SK-N-SH (cell line): ENCODE results near the gene FEM1B.

ENCODE experiments used
- EP300 ChIP-seq, 2 experiments: IDR thresholded peaks; 2 replicates each; pipeline versions ENCODE4 v1.4.0 to v1.6.1; 2012; ENCODE audit warnings: borderline replicate concordance in 1 of 2, low read depth in 1 of 2, low read length in 1 of 2
- EZH2phosphoT487 ChIP-seq: fragments of 200-600 bp; sonication (generic); IDR thresholded peaks from 2 replicates; pipeline ENCODE4 v1.6.1; 2017; ENCODE audit warnings: low read depth, mixed run types, mild to moderate bottlenecking, antibody characterized with exemption, moderate library complexity, borderline replicate concordance
- RFX5 ChIP-seq: IDR thresholded peaks from 2 replicates; pipeline ENCODE4 v1.6.1; 2012; ENCODE audit warnings: mild to moderate bottlenecking, improper control_type of control experiment, low read length
- RXRA ChIP-seq: IDR thresholded peaks from 2 replicates; pipeline ENCODE4 v1.4.0; 2012; ENCODE audit warnings: low read depth, mild to moderate bottlenecking, borderline replicate concordance
- YY1 ChIP-seq: IDR thresholded peaks from 2 replicates; pipeline ENCODE4 v1.4.0; 2012; ENCODE audit warnings: low read depth, mild to moderate bottlenecking
- TF ChIP-seq, protein P1 (sequence below): fragments of 200-600 bp; sonication (generic); IDR thresholded peaks from 2 replicates; pipeline ENCODE4 v1.6.1; 2017; ENCODE audit warnings: antibody characterized with exemption, mild to moderate bottlenecking, moderate library complexity
- TF ChIP-seq, protein P2 (sequence below): IDR thresholded peaks from 2 replicates; pipeline ENCODE4 v1.4.0; 2012; ENCODE audit warnings: low read depth

DNA sequence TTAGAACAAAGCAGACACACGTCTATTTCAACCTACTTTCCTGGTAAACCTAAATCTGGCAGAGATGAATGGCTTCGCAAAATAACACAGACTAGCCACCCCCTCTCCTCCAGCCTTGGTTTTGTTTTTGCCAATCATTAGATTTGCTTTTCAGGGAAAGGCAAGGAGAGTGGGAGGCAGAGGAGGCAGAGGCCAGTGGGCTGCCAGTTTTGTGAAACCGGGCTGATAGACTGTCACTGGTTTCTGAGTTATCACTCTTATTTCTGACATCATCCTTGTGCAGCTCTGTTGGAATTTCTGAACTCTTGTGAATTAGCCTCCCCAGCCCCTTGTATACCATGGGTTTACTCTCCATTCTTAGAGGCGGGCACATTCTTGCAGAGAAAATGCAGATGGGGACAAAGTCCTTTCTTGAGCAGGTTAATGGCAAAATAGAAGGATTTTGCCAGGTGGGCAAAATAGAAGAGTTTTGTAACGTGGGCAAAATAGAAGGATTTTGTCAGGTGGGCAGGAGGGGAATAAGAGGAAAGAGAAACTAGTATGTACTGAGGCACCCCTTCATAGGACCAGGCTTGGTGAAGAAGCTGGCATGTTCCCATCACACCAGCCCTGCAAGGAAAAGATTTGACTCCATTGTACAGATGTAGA, 3.2 kb upstream of the FEM1B start:
- TF ChIP-seq EP300 (IDR thresholded peaks at IDR 0.05; ENCODE audit: borderline replicate concordance in 1 of 2, low read depth in 1 of 2, low read length in 1 of 2), result no peak
- TF ChIP-seq, protein P1, sequence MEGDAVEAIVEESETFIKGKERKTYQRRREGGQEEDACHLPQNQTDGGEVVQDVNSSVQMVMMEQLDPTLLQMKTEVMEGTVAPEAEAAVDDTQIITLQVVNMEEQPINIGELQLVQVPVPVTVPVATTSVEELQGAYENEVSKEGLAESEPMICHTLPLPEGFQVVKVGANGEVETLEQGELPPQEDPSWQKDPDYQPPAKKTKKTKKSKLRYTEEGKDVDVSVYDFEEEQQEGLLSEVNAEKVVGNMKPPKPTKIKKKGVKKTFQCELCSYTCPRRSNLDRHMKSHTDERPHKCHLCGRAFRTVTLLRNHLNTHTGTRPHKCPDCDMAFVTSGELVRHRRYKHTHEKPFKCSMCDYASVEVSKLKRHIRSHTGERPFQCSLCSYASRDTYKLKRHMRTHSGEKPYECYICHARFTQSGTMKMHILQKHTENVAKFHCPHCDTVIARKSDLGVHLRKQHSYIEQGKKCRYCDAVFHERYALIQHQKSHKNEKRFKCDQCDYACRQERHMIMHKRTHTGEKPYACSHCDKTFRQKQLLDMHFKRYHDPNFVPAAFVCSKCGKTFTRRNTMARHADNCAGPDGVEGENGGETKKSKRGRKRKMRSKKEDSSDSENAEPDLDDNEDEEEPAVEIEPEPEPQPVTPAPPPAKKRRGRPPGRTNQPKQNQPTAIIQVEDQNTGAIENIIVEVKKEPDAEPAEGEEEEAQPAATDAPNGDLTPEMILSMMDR, result no peak
- TF ChIP-seq, protein P2, sequence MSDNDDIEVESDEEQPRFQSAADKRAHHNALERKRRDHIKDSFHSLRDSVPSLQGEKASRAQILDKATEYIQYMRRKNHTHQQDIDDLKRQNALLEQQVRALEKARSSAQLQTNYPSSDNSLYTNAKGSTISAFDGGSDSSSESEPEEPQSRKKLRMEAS, result no peak
- no peak for TF ChIP-seq EZH2phosphoT487
- TF ChIP-seq RXRA, result no peak
- no peak for TF ChIP-seq RFX5
- no peak for TF ChIP-seq YY1
